Activated B cell treated with CpG ODN at 0.5 μM for 24 hours (primary cell): Measurements from ENCODE around the gene ADGRG1. TPM values are rescaled to one million over a fixed set of nuclear protein-coding genes. Genes with fewer than 3 reads are reported as not detected.

Source experiments
- ATAC-seq: fragments of 200-7000 bp; cut with Tn5 transposase; one replicate; pipeline ENCODE4 v1.10.0; 2021; ENCODE audit warnings: low read depth, mild to moderate bottlenecking, moderate library complexity
- CTCF ChIA-PET: fragments of 350-600 bp; sonication (Branson Sonifier 250); formaldehyde crosslinking; loops from one replicate; lab custom pipeline; 2021; ENCODE audit warnings: antibody characterized with exemption; lab: Charles Lee
- POLR2A ChIA-PET: fragments of 350-600 bp; sonication (Branson Sonifier 250); formaldehyde crosslinking; loops from one replicate; lab custom pipeline; 2021; ENCODE audit warnings: antibody characterized with exemption; lab: Charles Lee
- DNase-seq: peaks from one replicate; pipeline ENCODE4 v3.0.0; 2022
- H3K27ac Mint-ChIP-seq: one replicate; pipeline ENCODE4 v1.8.0; 2020; ENCODE audit warnings: mixed read lengths
- H3K27me3 Mint-ChIP-seq: one replicate; pipeline ENCODE4 v1.8.0; 2021; ENCODE audit warnings: mixed read lengths
- H3K36me3 Mint-ChIP-seq: one replicate; pipeline ENCODE4 v1.8.0; 2021; ENCODE audit warnings: low read depth, mixed read lengths
- H3K4me1 Mint-ChIP-seq: one replicate; pipeline ENCODE4 v1.8.0; 2021; ENCODE audit warnings: mixed read lengths
- H3K4me3 Mint-ChIP-seq: one replicate; pipeline ENCODE4 v1.8.0; 2020; ENCODE audit warnings: mild to moderate bottlenecking, mixed read lengths
- H3K9me3 Mint-ChIP-seq: one replicate; pipeline ENCODE4 v1.8.0; 2020; ENCODE audit warnings: mixed read lengths
- intact Hi-C: fragments of 100-400 bp; cut with micrococcal nuclease; formaldehyde crosslinking; loops from one replicate; pipeline ENCODE4 v1.15.1; 2024
- total RNA-seq: library from RNA; stranded (reverse); gene quantifications from 2 replicates; pipeline ENCODE4 v1.2.3, GENCODE V29; 2022
- TF ChIP-seq, protein P1 (sequence below): fragments of 200-600 bp; IDR thresholded peaks from one replicate; pipeline ENCODE4 v1.8.0; 2022; ENCODE audit warnings: antibody characterized with exemption, mild to moderate bottlenecking

ADGRG1 gene
- total RNA-seq, 1 donor from 2014 or later, result 0.13 TPM

DNA sequence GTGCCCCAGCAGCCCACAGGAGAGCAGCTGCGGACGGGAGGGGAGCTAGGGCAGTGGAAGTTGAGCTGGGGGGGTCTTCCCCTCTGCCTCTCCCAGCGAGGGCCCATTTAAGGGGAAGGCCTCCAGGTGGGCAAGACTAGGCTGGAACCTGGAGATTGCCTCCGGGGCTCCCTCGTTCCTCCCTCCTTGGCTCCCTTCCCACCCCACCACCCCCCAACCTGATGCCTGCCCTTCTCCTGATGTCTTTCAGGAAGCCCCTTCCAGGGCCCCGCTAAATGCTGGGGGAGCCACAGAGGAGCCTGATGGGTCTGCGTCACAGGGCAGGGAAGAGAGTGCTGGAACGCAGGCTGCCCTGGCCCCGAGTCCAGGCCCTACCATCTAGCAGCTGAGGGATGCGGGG is 16.7 kb downstream of the ADGRG1 start:
- peaks cover 28% of the 10 kb centered on the region for H3K4me1 Mint-ChIP-seq
- H3K36me3 Mint-ChIP-seq, result no peaks in the 10 kb centered on the region
- H3K4me3 Mint-ChIP-seq, result no peak overlapping the region
- ChIA-PET CTCF (no interaction called here), POLR2A (no interaction called here)
- TF ChIP-seq, protein P1, sequence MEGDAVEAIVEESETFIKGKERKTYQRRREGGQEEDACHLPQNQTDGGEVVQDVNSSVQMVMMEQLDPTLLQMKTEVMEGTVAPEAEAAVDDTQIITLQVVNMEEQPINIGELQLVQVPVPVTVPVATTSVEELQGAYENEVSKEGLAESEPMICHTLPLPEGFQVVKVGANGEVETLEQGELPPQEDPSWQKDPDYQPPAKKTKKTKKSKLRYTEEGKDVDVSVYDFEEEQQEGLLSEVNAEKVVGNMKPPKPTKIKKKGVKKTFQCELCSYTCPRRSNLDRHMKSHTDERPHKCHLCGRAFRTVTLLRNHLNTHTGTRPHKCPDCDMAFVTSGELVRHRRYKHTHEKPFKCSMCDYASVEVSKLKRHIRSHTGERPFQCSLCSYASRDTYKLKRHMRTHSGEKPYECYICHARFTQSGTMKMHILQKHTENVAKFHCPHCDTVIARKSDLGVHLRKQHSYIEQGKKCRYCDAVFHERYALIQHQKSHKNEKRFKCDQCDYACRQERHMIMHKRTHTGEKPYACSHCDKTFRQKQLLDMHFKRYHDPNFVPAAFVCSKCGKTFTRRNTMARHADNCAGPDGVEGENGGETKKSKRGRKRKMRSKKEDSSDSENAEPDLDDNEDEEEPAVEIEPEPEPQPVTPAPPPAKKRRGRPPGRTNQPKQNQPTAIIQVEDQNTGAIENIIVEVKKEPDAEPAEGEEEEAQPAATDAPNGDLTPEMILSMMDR, result no peak
- DNase-seq (no peak), ATAC-seq (no peak)
- intact Hi-C loops, result loop anchor here (5.0 kb wide), 1 partner anchor 92 kb away; the partner anchor contains the start of gene KATNB1
- no peak overlapping the region for H3K27ac Mint-ChIP-seq
- peaks cover 3% of the 10 kb centered on the region for H3K27me3 Mint-ChIP-seq
- H3K9me3 Mint-ChIP-seq, result no peaks in the 10 kb centered on the region

DNA sequence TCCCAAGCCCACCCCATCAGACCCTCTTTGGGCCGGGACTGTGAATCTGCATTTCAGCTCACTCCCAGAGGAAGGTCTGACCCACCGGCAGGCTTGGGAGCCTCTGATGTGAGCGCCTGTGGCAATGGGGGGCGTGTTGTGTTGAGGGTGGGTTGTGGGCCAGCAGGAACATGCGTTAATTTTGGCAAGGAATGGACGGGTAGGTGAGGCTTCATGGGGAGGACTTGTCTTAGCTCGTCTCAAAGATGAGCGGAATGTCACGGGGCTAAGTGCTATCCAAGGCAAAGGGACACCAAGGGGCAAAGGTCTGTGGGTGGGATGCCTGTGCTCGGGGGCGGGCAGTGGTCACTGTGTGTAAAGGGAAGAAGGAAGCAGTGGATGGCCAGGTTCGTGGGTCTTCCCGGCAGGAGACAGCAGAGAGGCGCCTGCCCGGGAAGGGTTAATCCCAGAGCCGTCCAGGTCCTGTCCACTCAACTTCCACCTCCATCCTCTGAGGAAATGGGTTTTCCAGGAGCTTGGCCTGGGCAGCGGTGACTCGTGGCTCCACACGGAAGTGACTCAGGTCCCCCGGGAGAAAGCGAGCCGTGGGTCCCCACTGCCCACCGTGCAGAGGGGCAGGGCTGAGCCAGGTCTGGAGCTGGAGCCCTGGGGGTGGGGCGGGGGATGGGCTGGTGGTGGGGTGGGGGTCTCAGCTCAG is 17.4 kb downstream of the ADGRG1 start:
- intact Hi-C loops, result loop anchor here (5.0 kb wide), 1 partner anchor 91 kb away; the partner anchor contains the start of gene KATNB1
- Mint-ChIP-seq H3K9me3 (no peaks in the 10 kb centered on the region), H3K4me3 (no peak overlapping the region), H3K36me3 (no peaks in the 10 kb centered on the region), H3K4me1 (peaks cover 28% of the 10 kb centered on the region), H3K27me3 (no peaks in the 10 kb centered on the region), H3K27ac (no peak overlapping the region)
- CTCF ChIA-PET, result no interaction called here
- TF ChIP-seq, protein P1, result no peak
- POLR2A ChIA-PET, result no interaction called here
- no peak for DNase-seq
- ATAC-seq, result no peak

GRCh38 chr16:57646388-57647039 is 18.1 kb downstream of the ADGRG1 start:
- ChIA-PET POLR2A (interaction anchor here (1.4 kb wide), 1 partner anchor 109 kb away, joined by 3 read pairs; no protein-coding TSS in a partner anchor), CTCF (interaction anchor here (1.1 to 1.5 kb wide), 2 partner anchors 55 to 127 kb away, joined by 3 to 4 read pairs; no protein-coding TSS in a partner anchor)
- no peaks in the 10 kb centered on the region for H3K36me3 Mint-ChIP-seq
- intact Hi-C loops, result loop anchor here (5.0 kb wide), 1 partner anchor 91 kb away; the partner anchor contains the start of gene KATNB1
- TF ChIP-seq, protein P1, result no peak
- no peaks in the 10 kb centered on the region for H3K27me3 Mint-ChIP-seq
- H3K4me3 Mint-ChIP-seq, result no peak overlapping the region
- ATAC-seq, result no peak
- peaks cover 28% of the 10 kb centered on the region for H3K4me1 Mint-ChIP-seq
- no peaks in the 10 kb centered on the region for H3K9me3 Mint-ChIP-seq
- no peak for DNase-seq
- H3K27ac Mint-ChIP-seq, result no peak overlapping the region

- ChIA-PET CTCF (interaction anchor here (1.1 to 3.3 kb wide), 6 partner anchors 12 to 171 kb away, joined by 3 to 20 read pairs (median 4); no protein-coding TSS in a partner anchor), POLR2A (interaction anchor here (1.2 to 1.4 kb wide), 2 partner anchors 71 to 110 kb away, joined by 3 read pairs; no protein-coding TSS in a partner anchor)
- DNase-seq (no peak), ATAC-seq (no peak)
- H3K4me1 Mint-ChIP-seq, result peaks cover 28% of the 10 kb centered on the region
- H3K36me3 Mint-ChIP-seq, result no peaks in the 10 kb centered on the region
- intact Hi-C loops, result loop anchor here (5.0 kb wide), 1 partner anchor 90 kb away; the partner anchor contains the start of gene KATNB1
- no peak overlapping the region for H3K27ac Mint-ChIP-seq
- TF ChIP-seq, protein P1, result no peak
- H3K9me3 Mint-ChIP-seq, result no peaks in the 10 kb centered on the region
- H3K27me3 Mint-ChIP-seq, result no peaks in the 10 kb centered on the region
- H3K4me3 Mint-ChIP-seq, result no peak overlapping the region
Measured at GRCh38 chr16:57647136-57647875, 18.9 kb downstream of the ADGRG1 start.
